Keratinocyte (primary cell): ENCODE measurements around the gene SMC3. TPM values are rescaled to one million over a fixed set of nuclear protein-coding genes. Genes with fewer than 3 reads are reported as not detected.

Experiments
- DNase-seq: peaks from one replicate; pipeline ENCODE4 v3.0.0-alpha.2; 2011; ENCODE audit warnings: low read depth, missing footprints, low spot score
- FAIRE-seq: peaks from 2 replicates; lab custom pipeline; 2011; peaks lifted over from hg19 to GRCh38; lab: Jason Lieb, UNC
- H2AFZ ChIP-seq: 2 replicates; pipeline ENCODE4 v1.6.0; 2012; ENCODE audit warnings: low read length, control low read depth, inconsistent platforms; ENCODE audit not compliant: control insufficient read depth
- H3K27ac ChIP-seq: 2 replicates; pipeline ENCODE4 v1.5.1; 2011; ENCODE audit warnings: low read length; ENCODE audit not compliant: control insufficient read depth, insufficient read depth
- H3K27me3 ChIP-seq: 3 replicates; pipeline ENCODE4 v1.6.0; 2011; ENCODE audit warnings: low read length; ENCODE audit not compliant: control insufficient read depth, insufficient read depth; ENCODE audit errors: extremely low read depth
- H3K36me3 ChIP-seq, 2 experiments: 2 replicates in 1 of 2; 3 replicates in 1 of 2; pipeline ENCODE4 v1.5.1; 2011; ENCODE audit warnings: low read length in 2 of 2, mild to moderate bottlenecking in 1 of 2; ENCODE audit not compliant: control insufficient read depth in 2 of 2, insufficient read depth in 2 of 2; ENCODE audit errors: extremely low read depth in 1 of 2
- H3K4me1 ChIP-seq: 3 replicates; pipeline ENCODE4 v1.5.1; 2011; ENCODE audit warnings: low read length; ENCODE audit not compliant: control insufficient read depth, insufficient read depth; ENCODE audit errors: extremely low read depth
- H3K4me2 ChIP-seq: 3 replicates; pipeline ENCODE4 v1.6.0; 2011; ENCODE audit warnings: low read depth, low read length; ENCODE audit not compliant: control insufficient read depth, insufficient read depth; ENCODE audit errors: extremely low read depth
- H3K4me3 ChIP-seq, 3 experiments: fragments of 200-600 bp in 1 of 3; sonication (generic) in 1 of 3; 2 replicates in 2 of 3; 3 replicates in 1 of 3; pipeline ENCODE4 v1.5.1; 2011 to 2016; ENCODE audit warnings: low read length in 3 of 3, mild to moderate bottlenecking in 3 of 3, control low read depth in 2 of 3, inconsistent platforms in 1 of 3, low read depth in 1 of 3, mixed read lengths in 1 of 3, mixed run types in 1 of 3, moderate library complexity in 1 of 3; ENCODE audit not compliant: control insufficient read depth in 2 of 3, insufficient read depth in 2 of 3; ENCODE audit errors: extremely low read depth in 1 of 3
- H3K79me2 ChIP-seq: 2 replicates; pipeline ENCODE4 v1.6.0; 2012; ENCODE audit warnings: low read length; ENCODE audit not compliant: control insufficient read depth, insufficient read depth
- H3K9ac ChIP-seq: 3 replicates; pipeline ENCODE4 v1.6.0; 2011; ENCODE audit warnings: low read length; ENCODE audit not compliant: control insufficient read depth, insufficient read depth; ENCODE audit errors: extremely low read depth
- H3K9me1 ChIP-seq: 3 replicates; pipeline ENCODE4 v1.6.0; 2011; ENCODE audit warnings: low read length; ENCODE audit not compliant: control insufficient read depth, insufficient read depth; ENCODE audit errors: extremely low read depth
- H3K9me3 ChIP-seq: 2 replicates; pipeline ENCODE4 v1.5.1; 2012; ENCODE audit warnings: low read depth, low read length; ENCODE audit not compliant: control insufficient read depth
- H4K20me1 ChIP-seq: 3 replicates; pipeline ENCODE4 v1.6.0; 2011; ENCODE audit warnings: low read length; ENCODE audit not compliant: control insufficient read depth, insufficient read depth; ENCODE audit errors: extremely low read depth
- CTCF ChIP-seq, 3 experiments: IDR thresholded peaks in 1 of 3; conservative IDR thresholded peaks in 1 of 3; optimal IDR thresholded peaks in 1 of 3; 2 replicates in 2 of 3; 3 replicates in 1 of 3; pipeline versions ENCODE3 to v1.5.1; 2011; ENCODE audit warnings: low read length in 3 of 3, mild to moderate bottlenecking in 3 of 3, moderate library complexity in 2 of 3, control low read depth in 1 of 3, inconsistent platforms in 1 of 3; ENCODE audit not compliant: insufficient read depth in 2 of 3; ENCODE audit errors: extremely low read depth in 1 of 3
- EZH2 ChIP-seq: IDR thresholded peaks from one replicate; pipeline ENCODE4 v1.6.1; 2012; ENCODE audit warnings: inconsistent platforms, mild to moderate bottlenecking, low read length, moderate library complexity
- dilution Hi-C: fragments of 300-500 bp; cut with MboI; formaldehyde crosslinking; loops from one replicate; pipeline ENCODE4 v1.7.0; 2020; ENCODE audit warnings: low sequenced_read_pairs; ENCODE audit not compliant: extremely low pct_ligation_motif_present
- polyA plus RNA-seq, 5 experiments: library from polyadenylated mRNA; depleted of rRNA in 3 of 5; stranded (reverse) in 3 of 5; stranded (forward) in 1 of 5; unstranded in 1 of 5; fragments of >200 nt; gene quantifications; 1 replicate in 1 of 5; 2 replicates in 3 of 5; 3 replicates in 1 of 5; pipeline versions ENCODE4 v1.2.1 to v1.2.3, GENCODE V29; 2011 to 2012; ENCODE audit warnings: missing spikeins in 2 of 5, low read depth in 1 of 5, low replicate concordance in 1 of 5

Gene SMC3
- polyA plus RNA-seq, 1 donor (not counting 4 experiments of a cell fraction or from before 2014, with no cell fraction given), result 16.3 TPM

GRCh38 chr10:110524859-110525232, 42.6 kb upstream of the SMC3 start:
- no peak overlapping the region for H3K4me2 ChIP-seq
- DNase-seq, result no peak
- H3K9ac ChIP-seq, result no peak overlapping the region
- no peak for FAIRE-seq
- H3K79me2 ChIP-seq, result no peaks in the 10 kb centered on the region
- H3K36me3 ChIP-seq, result peaks cover 0 to 4% of the 10 kb centered on the region in 2 experiments
- dilution Hi-C loops, result no loop called here
- no peak overlapping the region for H2AFZ ChIP-seq
- TF ChIP-seq EZH2 (no peak), CTCF (optimal IDR thresholded peaks at IDR 0.05 in 1 of 3, IDR thresholded peaks at IDR 0.05 in 1 of 3, conservative IDR thresholded peaks at IDR 0.05 in 1 of 3; ENCODE audit: extremely low read depth in 1 of 3, insufficient read depth in 2 of 3, low read length in 3 of 3) (no peak)
- H3K27ac ChIP-seq, result no peak overlapping the region
- no peaks in the 10 kb centered on the region for H3K9me3 ChIP-seq
- H3K4me3 ChIP-seq, result no peak overlapping the region
- no peaks in the 10 kb centered on the region for H3K27me3 ChIP-seq
- peaks cover 51% of the 10 kb centered on the region for H3K4me1 ChIP-seq
- H4K20me1 ChIP-seq, result peaks cover 2% of the 10 kb centered on the region
- peaks cover 2% of the 10 kb centered on the region for H3K9me1 ChIP-seq

GRCh38 chr10:110525349-110526260, 41.9 kb upstream of the SMC3 start:
- Histone ChIP-seq H3K4me3 (no peak overlapping the region), H4K20me1 (peaks cover 2% of the 10 kb centered on the region), H3K9me1 (peaks cover 2% of the 10 kb centered on the region), H2AFZ (no peak overlapping the region), H3K4me2 (peak overlapping the region; percentile 47), H3K36me3 (peaks cover 0 to 4% of the 10 kb centered on the region in 2 experiments), H3K27me3 (no peaks in the 10 kb centered on the region), H3K79me2 (no peaks in the 10 kb centered on the region), H3K9ac (peak overlapping the region; percentile 6), H3K4me1 (peaks cover 58% of the 10 kb centered on the region), H3K9me3 (no peaks in the 10 kb centered on the region), H3K27ac (peak overlapping the region; percentile 10)
- TF ChIP-seq CTCF (optimal IDR thresholded peaks at IDR 0.05 in 1 of 3, IDR thresholded peaks at IDR 0.05 in 1 of 3, conservative IDR thresholded peaks at IDR 0.05 in 1 of 3; ENCODE audit: extremely low read depth in 1 of 3, insufficient read depth in 2 of 3, low read length in 3 of 3), result no peak
- TF ChIP-seq EZH2, result no peak
- FAIRE-seq (peak; percentile 91), DNase-seq (no peak)
- dilution Hi-C loops, result no loop called here
